H54 (cell line): ENCODE results near the gene SLC38A7.

ENCODE experiments used
- DNase-seq: peaks from one replicate; pipeline ENCODE4 v3.0.0; 2011; ENCODE audit warnings: low spot score, mixed read lengths; ENCODE audit not compliant: insufficient read length
- FAIRE-seq: peaks from 3 replicates; lab custom pipeline; 2011; peaks lifted over from hg19 to GRCh38; lab: Jason Lieb, UNC
- POLR2A ChIP-seq: IDR thresholded peaks from 2 replicates; pipeline ENCODE4 v1.6.1; 2011; ENCODE audit warnings: low read depth, mild to moderate bottlenecking, low read length

Gene SLC38A7, protein sequence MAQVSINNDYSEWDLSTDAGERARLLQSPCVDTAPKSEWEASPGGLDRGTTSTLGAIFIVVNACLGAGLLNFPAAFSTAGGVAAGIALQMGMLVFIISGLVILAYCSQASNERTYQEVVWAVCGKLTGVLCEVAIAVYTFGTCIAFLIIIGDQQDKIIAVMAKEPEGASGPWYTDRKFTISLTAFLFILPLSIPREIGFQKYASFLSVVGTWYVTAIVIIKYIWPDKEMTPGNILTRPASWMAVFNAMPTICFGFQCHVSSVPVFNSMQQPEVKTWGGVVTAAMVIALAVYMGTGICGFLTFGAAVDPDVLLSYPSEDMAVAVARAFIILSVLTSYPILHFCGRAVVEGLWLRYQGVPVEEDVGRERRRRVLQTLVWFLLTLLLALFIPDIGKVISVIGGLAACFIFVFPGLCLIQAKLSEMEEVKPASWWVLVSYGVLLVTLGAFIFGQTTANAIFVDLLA

DNA sequence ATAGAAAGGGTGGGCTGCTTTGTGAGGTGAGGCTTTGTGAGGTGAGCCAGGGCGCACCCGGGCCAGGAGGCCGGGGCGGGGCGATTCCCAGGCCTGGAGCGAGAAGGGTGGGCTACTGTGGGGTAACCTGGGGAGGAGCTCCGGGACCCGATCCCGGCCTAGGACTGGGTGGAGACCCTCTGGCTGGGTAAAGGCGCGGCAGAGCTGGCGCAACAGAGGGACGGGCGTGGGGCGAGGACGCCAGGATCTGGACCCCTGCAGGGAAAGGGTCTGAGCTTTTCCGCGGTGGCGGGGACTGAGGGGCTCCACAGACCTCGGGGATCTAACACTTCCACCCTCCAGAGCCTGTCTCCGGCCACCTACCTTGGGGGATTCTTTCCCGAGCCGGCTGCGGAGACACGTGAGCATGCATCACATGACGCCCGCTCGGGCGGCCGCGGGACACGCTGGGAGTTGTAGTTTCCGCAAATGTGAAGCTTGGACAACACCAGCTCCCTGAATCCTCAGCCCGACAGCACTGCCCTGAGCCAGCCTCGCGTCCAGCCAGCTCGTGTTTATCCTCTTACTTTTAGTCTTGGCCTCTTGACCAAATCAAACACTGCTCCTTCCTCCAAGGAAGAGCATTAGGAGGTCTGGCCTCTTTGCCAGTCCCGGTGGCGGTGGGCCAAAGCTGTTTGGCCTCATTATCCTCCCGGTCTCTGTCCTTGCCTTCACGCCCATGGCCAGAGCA is at the start of gene SLC38A7:
TSS of gene SLC38A7 (minus strand) at position 417 of the 730 bp plus-strand sequence. CDS start 4,644 bp downstream, outside the sequence.
- FAIRE-seq, result peak; percentile 62
- peak; percentile 93 for DNase-seq
- no peak for TF ChIP-seq POLR2A

DNA sequence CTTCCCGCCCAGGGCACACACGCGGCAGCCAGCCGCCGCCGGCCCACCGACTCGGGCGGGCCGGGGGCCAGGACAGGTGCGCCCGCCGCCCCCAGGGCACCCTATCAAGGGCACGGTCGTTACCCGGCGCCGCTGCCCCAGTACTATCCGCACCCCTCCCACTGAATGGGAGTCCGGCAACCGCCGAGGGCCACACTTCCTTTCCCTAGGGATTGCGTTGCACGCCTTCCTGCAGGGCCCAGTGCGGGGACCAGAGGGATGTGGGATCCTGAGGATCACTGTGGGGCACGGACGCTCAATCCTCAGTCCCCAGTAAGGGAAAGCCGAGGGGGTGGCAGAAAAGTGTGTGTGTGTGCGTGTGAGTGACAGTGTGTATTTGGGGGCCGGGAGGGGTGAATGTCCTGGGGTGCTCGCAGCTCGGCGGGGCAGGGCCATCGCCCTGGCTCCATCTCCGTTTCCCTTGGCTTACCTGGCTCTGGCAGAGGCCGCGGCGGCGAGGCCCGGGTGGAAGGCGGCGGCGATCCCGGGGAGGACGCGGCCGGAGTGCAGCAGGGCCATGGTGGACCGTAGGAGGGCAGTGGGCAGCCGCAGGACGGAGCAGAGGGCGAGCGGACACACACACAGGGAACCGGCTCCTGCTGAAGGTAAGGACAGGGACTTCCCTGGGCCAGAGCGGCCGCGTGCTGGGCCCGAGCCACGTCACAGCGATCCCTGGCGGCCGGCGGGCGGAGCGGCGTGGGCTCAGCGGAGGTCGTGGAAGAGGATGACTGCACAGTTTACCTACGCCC is 49.3 kb upstream of the SLC38A7 start, which contains the start of gene GOT2:
TSS of gene GOT2 (minus strand) at position 646 of the 788 bp plus-strand sequence. CDS start at position 558, 88 bp downstream.
- DNase-seq (peak; percentile 90), FAIRE-seq (peak; percentile 11)
- TF ChIP-seq POLR2A, result peak; percentile 78

DNA sequence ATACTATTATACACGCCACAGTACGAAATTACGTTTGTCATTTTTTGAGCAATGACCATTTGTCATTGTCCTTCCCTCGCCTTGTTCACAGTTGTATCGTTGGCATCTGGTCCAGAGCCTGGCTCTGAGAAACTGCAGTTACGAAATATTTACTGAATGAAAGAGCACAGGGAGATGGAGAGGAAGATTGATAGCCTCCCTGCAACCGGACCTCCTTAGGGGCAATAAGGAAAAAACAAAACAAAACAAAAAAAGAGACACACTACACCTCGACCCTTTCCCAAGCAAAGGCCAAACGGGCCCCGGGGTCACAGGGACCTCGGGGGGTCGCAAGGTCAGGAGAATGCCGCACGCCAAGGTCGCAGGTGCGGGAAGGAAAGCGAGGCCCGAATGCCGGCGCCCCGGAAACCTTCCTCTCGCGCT is 48.7 kb upstream of the SLC38A7 start:
- TF ChIP-seq POLR2A, result no peak
- DNase-seq (no peak), FAIRE-seq (peak; percentile 23)

DNA sequence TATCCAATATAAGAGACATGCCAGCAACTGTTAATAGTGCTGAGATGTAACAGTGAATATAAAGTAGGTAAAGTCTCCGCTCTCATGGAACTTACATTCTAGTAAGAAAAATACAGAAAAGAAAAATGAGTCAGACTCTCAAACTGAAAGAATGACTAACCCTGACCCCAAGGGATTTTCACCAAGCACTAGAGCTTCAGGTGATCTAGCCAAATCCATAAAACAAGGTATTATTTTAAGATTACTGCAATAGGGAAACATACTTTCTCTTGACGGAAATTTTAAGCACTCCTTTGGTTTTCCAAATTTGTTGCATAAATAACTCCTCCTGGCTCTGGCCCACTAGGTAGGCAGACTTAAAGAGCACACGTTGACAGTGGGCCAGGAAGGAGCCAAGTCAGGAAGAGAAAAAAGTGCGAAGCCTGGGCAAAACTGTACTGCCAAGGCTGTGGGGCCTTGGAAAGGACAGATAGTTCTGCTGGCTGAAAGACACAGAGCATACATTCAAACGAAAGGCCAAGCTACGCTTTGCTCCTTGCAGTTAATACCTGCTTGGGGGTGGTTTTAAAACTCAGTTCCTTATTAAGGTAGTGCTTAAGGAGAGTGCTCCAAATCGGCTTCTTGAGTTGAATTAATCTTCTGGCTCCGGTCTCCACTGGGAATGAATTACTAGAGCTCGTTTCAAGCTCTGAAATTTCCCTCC is 48.1 kb upstream of the SLC38A7 start:
- TF ChIP-seq POLR2A, result no peak
- FAIRE-seq (peak; percentile 6), DNase-seq (peak; percentile 34)

DNA sequence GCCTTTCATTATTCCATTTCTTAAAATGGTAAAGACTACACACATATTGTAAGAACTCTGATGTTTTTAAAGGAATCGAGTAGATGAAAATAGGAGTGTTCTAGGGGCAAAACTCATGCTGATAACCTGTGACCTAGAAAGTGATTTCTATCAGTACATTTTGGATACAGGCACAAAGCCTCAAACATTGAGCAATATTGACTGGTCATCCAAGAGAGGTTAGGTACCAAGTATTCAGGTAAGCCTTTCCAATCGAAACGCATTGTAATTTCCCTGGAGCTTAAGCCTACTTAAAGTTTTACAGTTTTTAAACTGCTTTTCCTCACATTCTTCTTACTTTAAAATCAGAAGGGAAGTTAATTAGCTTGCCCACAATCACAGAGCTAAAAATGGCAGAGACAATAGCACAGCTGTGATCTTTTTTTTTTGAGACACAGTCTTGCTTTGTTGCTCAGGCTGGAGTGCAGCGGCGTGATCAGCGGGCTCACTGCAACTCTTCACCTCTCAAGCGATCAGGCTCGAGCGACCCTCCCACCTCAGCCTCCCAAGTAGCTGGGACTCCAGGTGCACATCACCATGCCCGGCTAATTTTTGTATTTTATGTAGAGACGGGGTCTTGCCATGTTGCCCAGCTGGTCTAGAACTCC is 46.3 kb upstream of the SLC38A7 start:
- DNase-seq, result no peak
- no peak for TF ChIP-seq POLR2A
- no peak for FAIRE-seq

DNA sequence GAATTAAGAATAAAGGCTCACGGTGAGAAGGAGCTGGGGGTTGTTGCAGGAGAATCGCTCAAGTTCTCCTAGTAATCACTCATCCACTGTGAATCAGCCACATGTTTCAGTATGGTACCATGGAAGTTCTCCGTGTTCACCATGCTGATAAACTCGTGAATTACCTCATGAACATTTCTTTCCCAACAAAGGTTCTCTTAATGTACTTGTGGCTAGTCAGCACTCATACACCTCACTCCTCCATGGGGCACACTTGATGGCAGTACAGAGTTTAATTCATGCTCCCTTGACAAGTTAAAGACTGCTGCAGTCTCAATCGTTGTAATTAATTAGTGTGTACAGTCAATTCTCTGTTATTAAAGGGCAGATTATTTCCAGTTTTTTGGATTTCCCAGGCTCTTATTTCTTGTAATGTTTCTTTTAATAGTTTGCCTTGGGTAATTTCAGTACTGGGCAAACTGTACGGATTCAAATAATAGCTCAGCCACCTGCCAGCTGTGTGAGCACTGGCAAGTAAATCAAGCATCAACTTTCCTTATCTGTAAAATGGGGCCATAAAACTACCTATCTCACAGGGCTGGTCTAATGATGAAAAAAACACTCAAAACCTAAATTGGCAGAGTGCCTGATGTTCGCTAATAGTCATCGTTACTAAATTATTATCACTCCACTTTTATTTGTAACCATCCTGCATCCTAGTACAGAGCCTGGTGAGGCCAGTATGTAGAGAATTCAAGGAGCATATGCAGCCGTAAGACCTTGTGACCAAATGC is 43.4 kb upstream of the SLC38A7 start:
- TF ChIP-seq POLR2A, result no peak
- DNase-seq, result no peak
- peak; percentile 11 for FAIRE-seq

DNA sequence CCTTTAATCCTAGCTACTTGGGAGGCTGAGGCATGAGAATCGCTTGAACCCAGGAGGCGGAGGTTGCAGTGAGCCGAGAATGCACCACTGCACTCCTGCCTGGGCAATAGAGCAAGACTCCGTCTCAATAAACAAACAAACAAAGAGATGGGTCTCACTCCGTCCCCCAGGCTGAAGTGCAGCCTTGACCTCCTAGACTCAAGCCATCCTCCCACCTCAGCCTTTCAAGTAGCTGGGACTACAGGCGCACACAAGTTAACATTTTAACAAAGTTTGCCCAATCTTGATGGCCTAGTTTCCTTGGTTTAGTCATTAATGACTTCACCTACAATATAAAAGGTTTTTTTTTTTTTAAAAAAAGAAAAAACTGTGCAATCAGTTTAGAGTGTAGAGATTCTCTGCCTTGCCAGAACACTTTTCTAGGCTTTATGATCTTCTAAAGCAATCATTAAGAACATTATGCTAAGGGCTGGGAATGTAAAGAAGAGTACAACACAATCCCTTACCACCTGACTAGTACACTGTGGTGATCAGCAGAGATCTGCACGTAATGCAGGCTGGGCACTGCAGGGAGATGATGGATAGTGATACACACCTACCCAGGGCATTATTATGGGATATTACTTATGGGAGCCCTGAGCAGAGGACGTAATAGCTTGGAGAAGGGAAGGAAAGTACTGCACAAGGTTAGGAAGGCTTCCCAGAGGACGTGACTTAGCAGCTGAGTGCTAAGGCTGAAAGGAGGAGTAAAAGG is 42.6 kb upstream of the SLC38A7 start:
- DNase-seq (no peak), FAIRE-seq (no peak)
- TF ChIP-seq POLR2A, result no peak

DNA sequence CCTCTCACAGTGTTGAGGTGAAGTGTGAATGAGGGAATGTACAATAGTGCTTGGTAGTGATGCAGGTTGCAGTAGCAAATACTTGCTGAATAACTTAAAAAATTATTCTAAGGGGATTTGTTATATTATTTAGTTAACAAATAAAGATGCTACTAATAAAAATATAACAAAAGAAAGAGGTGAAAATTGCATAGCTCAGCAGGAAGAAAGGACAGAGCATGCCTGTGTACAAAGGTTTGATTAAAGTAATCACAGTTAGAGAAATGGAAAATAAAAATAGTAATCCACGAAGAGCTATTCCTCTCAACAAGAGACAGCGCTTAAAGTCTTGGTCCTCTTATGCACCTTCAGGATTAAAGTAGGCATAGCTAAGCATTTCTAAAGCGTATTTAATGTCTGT is 38.5 kb upstream of the SLC38A7 start:
- no peak for TF ChIP-seq POLR2A

DNA sequence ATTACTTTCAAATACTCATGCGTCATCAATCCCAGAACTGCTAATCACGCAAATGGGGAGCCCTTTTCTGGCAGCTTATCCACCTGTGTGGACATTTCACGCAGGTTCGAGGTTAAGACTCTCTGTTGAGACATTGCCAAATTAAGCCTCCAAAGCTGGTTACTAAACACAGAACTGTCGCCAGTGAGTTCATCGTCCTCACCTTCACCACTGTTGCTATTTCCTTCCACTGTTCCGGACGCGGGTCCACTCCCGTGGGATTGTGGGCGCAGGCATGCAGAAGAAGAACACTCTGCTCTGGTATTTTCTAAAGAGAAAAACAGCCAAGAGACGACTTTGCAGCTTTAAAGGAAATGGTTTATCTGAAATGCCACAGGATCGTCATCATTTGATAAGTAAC is 33.4 kb upstream of the SLC38A7 start:
- FAIRE-seq, result no peak
- DNase-seq, result no peak
- TF ChIP-seq POLR2A, result no peak

More for the DNA sequence above, 38.5 kb upstream of the SLC38A7 start:
- FAIRE-seq (no peak), DNase-seq (no peak)

DNA sequence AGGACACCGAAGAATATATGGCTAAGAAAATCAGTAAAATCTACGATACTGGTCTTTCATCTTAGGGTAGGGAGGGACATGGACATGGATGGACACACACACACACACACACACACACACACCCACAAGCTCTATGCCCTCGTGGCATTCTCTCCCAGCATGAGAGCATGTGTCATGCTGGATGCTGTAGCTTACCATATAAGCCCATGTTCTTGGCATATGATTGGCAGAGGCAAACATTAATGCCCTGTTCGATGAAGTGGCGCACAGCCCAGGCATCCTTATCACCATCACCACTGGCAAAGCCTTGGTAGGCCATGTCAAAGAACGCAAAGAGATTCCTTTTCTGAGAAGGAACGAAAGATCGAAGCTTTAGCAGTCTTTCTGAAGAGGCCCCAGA is 31.9 kb upstream of the SLC38A7 start:
- no peak for TF ChIP-seq POLR2A
- FAIRE-seq (no peak), DNase-seq (no peak)

DNA sequence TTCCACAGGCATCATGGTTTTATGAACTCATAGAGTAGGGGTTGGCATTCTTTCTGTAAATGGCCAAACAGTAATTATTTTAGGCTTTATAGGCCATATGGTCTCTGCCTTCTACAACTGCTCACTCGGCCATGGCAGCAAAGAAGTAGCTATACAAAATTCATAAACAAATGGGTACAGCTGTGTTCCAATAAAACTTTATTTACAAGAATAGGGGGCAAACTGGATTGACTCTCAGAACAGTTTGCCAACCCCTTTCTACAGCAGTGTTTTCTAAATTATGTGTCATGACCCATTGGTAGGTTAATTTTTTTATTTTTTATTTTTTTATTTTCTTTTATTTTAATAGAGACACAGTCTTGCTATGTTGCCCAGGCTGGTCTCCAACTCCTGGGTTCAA is 29.2 kb upstream of the SLC38A7 start:
- FAIRE-seq, result no peak
- TF ChIP-seq POLR2A, result no peak
- no peak for DNase-seq
